GM23248 (cell line): ENCODE measurements around the gene SCP2.

Source experiments
- EZH2 ChIP-seq: fragments of 200-600 bp; sonication (generic); IDR thresholded peaks from 2 replicates; pipeline ENCODE4 v1.6.1; 2018; ENCODE audit warnings: antibody characterized with exemption, mild to moderate bottlenecking; ENCODE audit not compliant: insufficient read depth, poor library complexity, severe bottlenecking
- EZH2phosphoT487 ChIP-seq: fragments of 200-600 bp; sonication (generic); IDR thresholded peaks from 2 replicates; pipeline ENCODE4 v1.6.1; 2018; ENCODE audit warnings: antibody characterized with exemption, moderate library complexity, mild to moderate bottlenecking, low read depth; ENCODE audit not compliant: insufficient read depth

DNA sequence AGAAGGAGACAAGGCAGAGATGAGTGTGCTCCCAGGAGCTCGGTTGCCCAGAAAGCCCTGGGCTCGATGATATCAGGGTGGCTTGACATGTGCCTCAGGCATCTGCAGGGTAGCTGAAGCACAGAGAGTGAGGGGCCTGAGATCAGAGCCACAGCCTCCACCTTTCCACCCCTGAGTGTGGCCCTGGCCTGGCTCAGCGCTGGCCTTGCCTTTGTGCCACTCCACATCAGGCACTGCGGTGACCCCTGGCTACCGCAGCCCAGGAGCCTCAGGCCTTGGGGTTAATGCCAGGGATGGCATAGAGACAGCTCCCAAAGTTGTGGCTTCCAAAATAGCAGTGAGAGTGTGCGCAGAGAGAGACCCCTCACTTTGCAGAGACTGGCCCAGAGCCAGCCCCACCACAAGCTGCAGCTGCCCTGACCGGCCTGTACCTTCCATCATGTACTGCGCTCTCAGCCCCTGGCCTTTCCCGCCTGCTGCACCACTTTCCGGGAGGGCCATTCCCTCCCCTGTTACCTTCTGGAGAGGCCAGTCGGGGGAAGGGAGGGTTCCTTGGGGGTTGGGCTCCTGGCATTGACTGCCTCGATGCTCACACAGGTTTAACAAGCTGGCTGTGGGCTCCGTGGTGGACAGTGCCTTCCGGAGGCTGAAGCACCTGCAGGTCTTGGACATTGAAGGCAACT is 154.4 kb downstream of the SCP2 start:
- no peak for TF ChIP-seq EZH2phosphoT487
- no peak for TF ChIP-seq EZH2
